CD4-positive, alpha-beta T cell treated with Interleukin-6 at 100 ng/mL for 8 hours (primary cell): Measurements from ENCODE around the gene TUBA4B.
A peak's percentile ranks its signal among the peaks of the same experiment; 100 is the strongest.

ENCODE experiments used
- DNase-seq: peaks from one replicate; pipeline ENCODE4 v3.0.0-alpha.2; 2020; ENCODE audit warnings: mixed read lengths, low spot score

TUBA4B gene

GRCh38 chr2:219252900-219253752 is at the start of gene TUBA4B:
Gene TUBA4B, plus strand, starts transcription at chr2:219253243. Its CDS starts 165 bp downstream, at chr2:219253408.
- DNase-seq, result peak; percentile 43

GRCh38 chr2:219204425-219205164 is 48.4 kb upstream of the TUBA4B start:
- DNase-seq, result no peak

DNA sequence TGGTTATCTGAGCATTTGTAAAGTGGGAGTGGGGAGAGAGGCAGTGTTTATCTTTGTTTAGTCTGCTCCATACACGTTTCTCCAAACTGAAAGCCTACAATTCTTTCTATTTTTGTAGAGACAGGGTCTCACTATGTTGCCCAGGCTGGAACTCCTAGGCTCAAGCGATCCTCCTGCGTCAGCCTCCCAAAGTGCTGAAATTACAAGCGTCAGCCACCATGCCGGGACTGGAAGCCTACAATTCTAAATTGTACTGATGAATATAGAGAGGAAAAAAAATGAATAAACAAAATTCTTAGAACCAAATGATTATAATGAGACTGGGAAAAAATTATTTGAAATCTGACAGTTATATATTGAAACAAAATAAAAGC is 47.9 kb upstream of the TUBA4B start:
- no peak for DNase-seq

- no peak for DNase-seq
These were observed 47.1 kb upstream of the TUBA4B start for GRCh38 chr2:219205981-219206327.

DNA sequence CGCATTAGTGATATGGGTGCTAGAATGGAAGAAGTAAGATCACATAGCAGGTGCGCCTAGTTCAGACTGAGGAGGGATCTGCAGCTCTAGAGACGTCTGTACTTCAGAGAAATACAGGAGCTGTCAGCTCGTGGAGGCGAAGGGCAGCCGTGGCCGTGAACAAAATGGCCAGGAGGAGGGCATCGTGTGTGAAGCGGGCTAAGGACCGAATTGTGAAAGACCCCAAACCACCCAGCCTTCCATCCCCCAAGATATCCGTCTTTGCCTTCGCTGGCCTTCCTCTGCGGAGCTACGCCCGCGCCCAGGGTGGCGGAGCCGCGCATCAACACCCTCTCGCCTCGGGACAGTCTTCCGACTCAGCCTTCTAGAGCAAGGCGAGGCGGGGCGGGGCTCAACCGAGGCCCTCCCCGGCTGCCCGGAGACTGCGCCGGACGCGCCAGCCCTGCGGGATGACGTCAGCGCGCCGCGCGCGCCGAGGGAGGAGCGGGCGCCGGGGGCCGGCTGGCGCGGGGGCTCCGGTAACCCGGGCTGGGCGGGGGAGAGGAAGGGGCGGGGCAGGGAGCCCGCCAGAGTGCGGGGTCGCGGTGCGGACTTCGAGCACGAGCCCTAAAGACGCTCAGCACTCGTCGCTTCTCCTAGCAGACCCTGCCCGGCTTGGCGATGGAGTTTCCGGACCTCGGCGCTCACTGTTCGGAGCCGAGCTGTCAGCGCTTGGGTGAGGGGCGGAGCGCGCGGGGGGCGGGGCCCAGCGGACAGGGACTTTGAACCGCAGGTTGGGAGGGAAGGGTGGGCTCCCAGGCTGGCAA is 46.5 kb upstream of the TUBA4B start, which contains the start of gene ZFAND2B:
TSS of gene ZFAND2B (plus strand) at position 455 of the 806 bp plus-strand sequence. CDS start at position 661, 206 bp downstream.
- peak; percentile 94 for DNase-seq

DNA sequence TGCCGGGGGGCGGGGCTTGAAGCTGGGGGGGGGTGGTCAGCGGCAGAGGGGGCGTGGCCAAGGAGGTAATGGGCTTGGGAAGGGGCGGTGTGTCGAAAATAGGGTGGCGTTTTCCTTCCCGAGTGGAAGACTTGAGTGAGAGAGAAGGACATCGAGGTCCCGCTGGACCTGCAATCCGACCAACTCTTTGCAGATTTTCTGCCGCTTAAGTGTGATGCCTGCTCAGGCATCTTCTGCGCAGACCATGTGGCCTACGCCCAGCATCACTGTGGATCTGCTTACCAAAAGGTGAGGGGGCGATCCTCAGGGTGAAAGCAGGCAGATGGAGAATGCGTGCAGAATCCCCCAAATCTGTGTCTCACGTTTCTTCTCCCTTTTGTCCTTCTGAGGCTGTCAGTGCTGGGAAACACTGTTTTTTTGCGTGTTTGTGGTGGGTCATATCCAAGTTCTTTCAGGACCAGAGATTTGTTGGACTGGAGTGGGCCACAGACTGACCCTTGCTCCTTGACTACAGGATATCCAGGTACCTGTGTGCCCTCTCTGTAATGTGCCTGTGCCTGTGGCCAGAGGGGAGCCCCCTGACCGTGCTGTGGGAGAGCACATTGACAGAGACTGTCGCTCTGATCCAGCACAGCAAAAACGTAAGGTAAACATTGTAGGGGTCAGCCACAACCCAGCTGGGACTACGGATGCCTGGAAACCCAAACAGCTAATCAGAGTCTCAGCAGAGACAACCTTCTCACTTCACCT is 45.7 kb upstream of the TUBA4B start:
- DNase-seq, result no peak

DNA sequence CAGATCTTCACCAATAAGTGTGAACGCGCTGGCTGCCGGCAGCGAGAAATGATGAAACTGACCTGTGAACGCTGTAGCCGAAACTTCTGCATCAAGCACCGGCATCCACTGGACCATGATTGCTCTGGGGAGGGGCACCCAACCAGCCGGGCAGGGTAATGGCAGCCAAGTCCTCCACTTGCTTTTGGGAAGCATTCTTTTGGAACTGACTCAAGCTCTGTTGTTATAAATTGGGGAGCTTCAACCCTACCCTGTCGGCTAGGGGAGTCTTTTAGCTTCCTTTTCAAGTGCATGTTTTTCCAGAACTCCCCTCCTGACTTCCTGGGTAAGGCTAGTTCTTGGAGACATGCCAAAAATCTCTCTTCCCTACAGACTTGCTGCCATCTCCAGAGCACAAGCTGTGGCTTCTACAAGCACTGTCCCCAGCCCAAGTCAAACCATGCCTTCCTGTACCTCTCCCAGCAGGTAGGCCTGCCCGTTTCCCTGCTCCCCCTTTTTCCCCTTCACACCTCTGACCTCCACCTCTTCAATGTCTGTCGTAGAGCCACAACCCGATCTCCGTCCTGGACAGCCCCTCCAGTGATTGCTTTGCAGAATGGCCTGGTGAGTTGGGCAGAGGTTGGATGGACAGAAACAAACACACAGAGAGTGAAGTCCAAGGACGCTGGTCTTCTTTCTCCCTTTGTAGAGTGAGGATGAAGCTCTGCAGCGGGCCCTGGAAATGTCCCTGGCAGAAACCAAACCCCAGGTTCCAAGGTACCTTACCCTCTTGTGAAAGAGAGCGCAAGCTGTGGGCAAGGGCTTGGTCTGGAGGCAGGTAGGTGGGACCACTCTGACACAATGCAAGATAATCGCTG is 44.9 kb upstream of the TUBA4B start:
- DNase-seq, result no peak

DNA sequence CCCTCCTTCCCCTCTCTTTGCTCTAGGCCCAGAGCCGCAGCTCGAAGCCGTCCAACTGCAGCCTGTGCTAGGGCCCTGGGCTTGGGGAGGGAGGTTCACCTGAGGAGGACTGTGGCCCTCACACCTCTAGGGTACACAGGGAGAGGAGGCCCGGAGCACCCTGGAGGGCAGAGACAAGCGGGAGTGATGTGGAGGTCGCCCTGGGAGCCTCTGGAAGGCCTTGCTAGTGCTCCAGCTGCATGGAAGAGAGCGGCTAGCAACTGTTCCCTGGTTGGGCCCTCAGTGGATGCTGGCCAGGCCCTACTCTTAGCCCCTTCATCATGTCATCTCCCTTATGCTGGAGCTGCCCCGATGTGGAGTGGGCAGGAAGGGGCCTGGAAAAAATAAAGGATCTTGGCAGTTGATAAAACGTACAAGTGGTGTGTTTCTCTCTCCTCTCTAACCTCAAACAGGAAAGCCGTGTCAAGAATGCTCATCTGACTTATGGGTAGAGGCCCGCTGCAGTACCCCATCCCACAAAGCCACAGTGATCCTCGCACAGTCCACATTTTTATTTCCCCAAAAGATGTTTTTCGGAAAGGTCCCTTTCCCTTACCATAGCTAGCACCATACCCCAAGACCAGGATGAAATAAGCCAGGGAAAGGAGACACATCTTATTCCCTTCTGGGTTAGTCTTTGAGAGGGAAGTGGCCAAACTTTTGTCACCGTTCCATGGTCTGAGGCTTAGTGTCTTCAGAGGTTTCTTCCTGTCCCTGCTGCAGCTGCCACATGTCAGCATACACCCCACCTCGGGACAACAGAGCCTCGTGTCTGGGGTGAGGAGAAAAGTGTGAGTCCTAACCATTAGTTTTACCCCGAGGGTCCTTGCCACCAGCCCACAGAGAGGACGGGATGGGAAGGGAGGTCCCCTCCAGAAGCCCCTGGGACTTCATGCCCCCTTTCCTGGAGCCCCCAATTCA is 43.5 kb upstream of the TUBA4B start:
- DNase-seq, result no peak

- DNase-seq, result no peak
These were observed 42.7 kb upstream of the TUBA4B start for GRCh38 chr2:219210196-219210885.

DNA sequence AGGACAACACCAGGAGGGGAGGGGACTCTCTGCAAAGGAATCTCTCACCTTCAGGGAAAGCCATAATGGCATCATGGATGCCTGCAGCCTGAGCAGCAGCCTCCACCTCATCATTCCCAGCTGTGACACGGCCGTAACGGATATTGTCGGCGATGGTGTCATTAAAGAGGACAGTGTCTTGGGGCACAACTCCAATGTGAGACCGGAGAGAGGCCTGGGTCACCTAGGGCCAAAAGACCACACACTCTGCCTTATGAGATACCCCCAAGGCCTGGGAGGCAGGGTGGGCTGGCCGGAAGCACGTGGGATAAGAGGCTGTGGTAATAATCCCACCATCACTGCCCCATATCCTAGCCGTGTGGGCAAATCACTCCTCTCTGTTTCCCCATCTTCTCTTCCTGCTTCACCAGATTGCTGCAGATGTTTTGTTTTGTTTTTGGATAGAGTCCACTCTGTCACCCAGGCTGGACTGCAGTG is 42.1 kb upstream of the TUBA4B start:
- no peak for DNase-seq

DNA sequence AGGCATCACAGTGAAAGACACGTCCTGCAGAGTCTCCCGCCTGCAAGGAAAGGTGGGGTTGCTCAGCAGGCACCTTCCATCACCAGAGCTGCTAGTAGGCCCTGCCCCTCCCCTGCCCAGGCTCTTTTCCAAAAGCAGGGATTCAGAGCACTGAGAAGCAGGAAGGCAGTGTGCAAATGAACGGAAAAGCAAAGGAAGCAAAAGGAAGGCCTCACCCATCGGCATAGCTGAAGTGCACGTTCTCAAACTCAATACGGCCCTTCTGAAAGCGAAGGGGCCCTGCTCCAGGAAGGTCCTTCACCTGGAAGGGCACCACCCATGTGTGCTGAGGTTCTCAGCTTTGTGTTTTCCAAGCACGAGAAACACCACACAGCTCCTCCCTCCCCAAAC is 40.0 kb upstream of the TUBA4B start:
- no peak for DNase-seq

- DNase-seq, result no peak
These were observed 39.5 kb upstream of the TUBA4B start for GRCh38 chr2:219213486-219214071.

GRCh38 chr2:219214141-219214540 is 38.9 kb upstream of the TUBA4B start:
- no peak for DNase-seq

GRCh38 chr2:219214786-219215185 is 38.3 kb upstream of the TUBA4B start:
- DNase-seq, result no peak

DNA sequence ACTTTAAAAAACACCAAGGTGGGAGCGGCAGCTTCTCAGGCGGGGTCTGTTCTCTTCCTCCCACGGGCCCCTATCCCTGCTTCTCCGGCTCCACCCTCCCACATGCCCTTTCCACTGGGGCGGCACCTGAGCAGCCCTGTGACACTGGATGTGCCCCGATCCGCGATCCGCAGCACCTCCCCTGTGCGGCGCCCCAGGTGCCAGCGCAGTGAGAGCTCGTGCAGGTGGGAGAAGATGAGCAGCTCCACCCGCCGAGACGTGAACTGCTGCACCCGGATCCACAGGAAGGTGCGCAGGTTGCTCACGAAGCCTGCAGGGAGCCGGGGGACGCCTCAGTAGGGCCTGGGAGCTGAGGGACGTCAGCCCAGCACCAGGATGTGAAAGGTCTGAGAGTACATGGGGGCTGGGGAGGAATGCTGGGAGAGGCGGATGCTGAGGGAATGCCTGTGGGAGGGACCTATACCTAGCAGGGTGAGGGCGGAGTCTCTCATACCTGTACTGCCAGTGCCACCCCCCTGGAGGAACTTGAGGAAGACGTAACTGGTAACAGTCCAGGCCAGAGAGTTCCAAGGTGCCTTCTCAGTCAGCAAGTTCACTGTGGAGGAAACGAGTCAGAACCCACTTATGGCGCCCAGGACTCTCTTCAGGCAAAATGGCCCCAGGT is 37.0 kb upstream of the TUBA4B start:
- no peak for DNase-seq

- no peak for DNase-seq
These were observed 36.5 kb upstream of the TUBA4B start for GRCh38 chr2:219216535-219216915.

DNA sequence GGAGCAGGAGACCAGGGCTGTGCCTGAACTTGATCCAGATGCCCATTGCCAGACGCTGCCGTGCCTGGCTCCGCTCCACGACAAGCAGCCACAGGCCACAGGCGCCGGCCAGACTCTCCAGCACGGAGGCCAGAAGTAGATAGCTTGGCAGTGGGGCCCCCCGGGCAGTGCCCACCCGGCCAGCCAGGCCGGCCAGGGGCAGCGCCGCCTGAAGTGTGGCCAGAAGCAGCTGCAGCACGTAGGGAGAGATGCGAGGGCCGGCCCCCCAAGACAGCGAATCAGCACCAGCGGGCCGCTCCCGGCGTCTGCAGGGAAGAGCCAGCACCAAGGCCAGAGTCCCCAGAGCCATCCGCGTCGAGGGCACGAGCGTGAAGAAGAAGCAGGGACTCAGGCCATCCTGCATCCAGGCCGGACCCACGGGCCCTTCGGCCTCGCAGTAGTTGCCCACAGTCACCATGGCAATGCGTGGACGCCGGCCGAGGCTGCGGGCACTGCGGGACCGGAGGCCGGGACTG is 34.8 kb upstream of the TUBA4B start:
- DNase-seq, result no peak
